Mesendoderm (in vitro differentiated cells): ENCODE data around the gene CMTM7.

Experiments used
- DNase-seq: peaks from one replicate; pipeline ENCODE4 v3.0.0; 2013
- H2AK5ac ChIP-seq: 2 replicates; pipeline ENCODE4 v1.6.1; 2013; ENCODE audit warnings: low read length, inconsistent platforms
- H2BK120ac ChIP-seq: 2 replicates; pipeline ENCODE4 v1.6.1; 2013; ENCODE audit warnings: low read depth, mild to moderate bottlenecking, low read length, moderate library complexity, mixed read lengths
- H2BK15ac ChIP-seq: replicated peaks from 2 replicates; pipeline ENCODE4 v1.6.1; 2013; ENCODE audit warnings: low read depth, mild to moderate bottlenecking, moderate library complexity
- H2BK5ac ChIP-seq: 2 replicates; pipeline ENCODE4 v1.6.1; 2013; ENCODE audit warnings: low read length, inconsistent platforms
- H3K18ac ChIP-seq: 2 replicates; pipeline ENCODE4 v1.6.1; 2013; ENCODE audit warnings: mild to moderate bottlenecking, low read length, mixed read lengths
- H3K23ac ChIP-seq: one replicate; pipeline ENCODE4 v1.6.1; 2013; ENCODE audit warnings: low read length
- H3K27ac ChIP-seq: 2 replicates; pipeline ENCODE4 v1.5.1; 2013; ENCODE audit warnings: low read depth, mild to moderate bottlenecking, inconsistent platforms, low read length, moderate library complexity
- H3K27me3 ChIP-seq: 2 replicates; pipeline ENCODE4 v1.6.1; 2013; ENCODE audit warnings: low read length, control low read depth, mild to moderate bottlenecking, inconsistent platforms; ENCODE audit not compliant: insufficient read depth, poor library complexity
- H3K36me3 ChIP-seq: 2 replicates; pipeline ENCODE4 v1.6.1; 2013; ENCODE audit warnings: low read length, inconsistent platforms; ENCODE audit not compliant: control insufficient read depth, insufficient read depth
- H3K4ac ChIP-seq: one replicate; pipeline ENCODE4 v1.6.1; 2013; ENCODE audit warnings: low read depth, mild to moderate bottlenecking, low read length, moderate library complexity
- H3K4me1 ChIP-seq: 2 replicates; pipeline ENCODE4 v1.6.1; 2013; ENCODE audit warnings: low read depth, low read length, inconsistent platforms; ENCODE audit not compliant: control insufficient read depth
- H3K4me2 ChIP-seq: 2 replicates; pipeline ENCODE4 v1.6.1; 2013; ENCODE audit warnings: low read length
- H3K4me3 ChIP-seq: 2 replicates; pipeline ENCODE4 v1.5.1; 2013; ENCODE audit warnings: mild to moderate bottlenecking, low read length
- H3K56ac ChIP-seq: one replicate; pipeline ENCODE4 v1.6.1; 2013; ENCODE audit warnings: low read length
- H3K79me1 ChIP-seq: 2 replicates; pipeline ENCODE4 v1.6.1; 2013; ENCODE audit warnings: low read length, inconsistent platforms
- H3K79me2 ChIP-seq: 2 replicates; pipeline ENCODE4 v1.6.1; 2013; ENCODE audit warnings: mild to moderate bottlenecking, low read length; ENCODE audit not compliant: control insufficient read depth, insufficient read depth
- H3K9ac ChIP-seq: 2 replicates; pipeline ENCODE4 v1.6.1; 2013; ENCODE audit warnings: low read length, inconsistent platforms
- H4K5ac ChIP-seq: one replicate; pipeline ENCODE4 v1.6.1; 2013; ENCODE audit warnings: low read length
- H4K8ac ChIP-seq: one replicate; pipeline ENCODE4 v1.6.1; 2013; ENCODE audit warnings: low read depth, mild to moderate bottlenecking, control low read depth, low read length, moderate library complexity
- WGBS: extraction: QIAGEN DNeasy Blood & Tissue Kit; methylation state at CpG from one replicate; pipeline ENCODE4 v1.1.7; 2013; ENCODE audit warnings: low lambda C conversion rate, missing lambda C conversion rate; ENCODE audit not compliant: insufficient coverage; ENCODE audit errors: extremely low coverage; 5-methylcytosine and 5-hydroxymethylcytosine counted together

Gene CMTM7

DNA sequence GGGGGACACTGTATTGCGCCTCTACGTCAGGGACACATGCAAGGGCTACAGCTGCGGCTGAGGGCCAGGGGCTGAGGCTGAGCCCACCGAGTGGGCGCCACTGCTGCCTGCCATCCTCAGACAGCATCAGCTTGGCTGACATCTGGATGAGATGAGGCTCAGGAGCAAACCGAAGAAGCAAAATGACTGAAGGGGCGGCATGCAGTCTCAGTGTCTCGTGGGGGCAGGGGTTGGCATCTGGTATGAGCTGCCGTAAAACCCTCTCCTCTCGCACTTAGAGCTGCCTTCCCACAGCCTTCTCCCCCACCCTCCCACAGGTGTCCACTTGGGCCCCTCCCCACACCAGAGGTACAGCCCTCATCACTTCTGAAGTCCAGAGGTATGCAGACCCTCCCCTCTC lies 24.2 kb upstream of the CMTM7 start:
- no peak overlapping the region for H3K4ac ChIP-seq
- no peak overlapping the region for H4K8ac ChIP-seq
- H3K27ac ChIP-seq, result no peak overlapping the region
- no peaks in the 10 kb centered on the region for H3K79me1 ChIP-seq
- H4K5ac ChIP-seq, result no peak overlapping the region
- no peak overlapping the region for H3K23ac ChIP-seq
- no peak overlapping the region for H2BK120ac ChIP-seq
- no peak overlapping the region for H3K4me3 ChIP-seq
- no peak overlapping the region for H3K9ac ChIP-seq
- WGBS, result no CpG with 5 or more reads among the region's 10 CpGs
- no peak overlapping the region for H3K18ac ChIP-seq
- no peak overlapping the region for H3K56ac ChIP-seq
- no peak overlapping the region for H2BK5ac ChIP-seq
- peaks cover 2% of the 10 kb centered on the region for H3K4me1 ChIP-seq
- no peak overlapping the region for H3K4me2 ChIP-seq
- no peaks in the 10 kb centered on the region for H3K79me2 ChIP-seq
- no peak overlapping the region for H2BK15ac ChIP-seq
- DNase-seq, result no peak
- no peak overlapping the region for H2AK5ac ChIP-seq
- no peaks in the 10 kb centered on the region for H3K36me3 ChIP-seq
- no peaks in the 10 kb centered on the region for H3K27me3 ChIP-seq

DNA sequence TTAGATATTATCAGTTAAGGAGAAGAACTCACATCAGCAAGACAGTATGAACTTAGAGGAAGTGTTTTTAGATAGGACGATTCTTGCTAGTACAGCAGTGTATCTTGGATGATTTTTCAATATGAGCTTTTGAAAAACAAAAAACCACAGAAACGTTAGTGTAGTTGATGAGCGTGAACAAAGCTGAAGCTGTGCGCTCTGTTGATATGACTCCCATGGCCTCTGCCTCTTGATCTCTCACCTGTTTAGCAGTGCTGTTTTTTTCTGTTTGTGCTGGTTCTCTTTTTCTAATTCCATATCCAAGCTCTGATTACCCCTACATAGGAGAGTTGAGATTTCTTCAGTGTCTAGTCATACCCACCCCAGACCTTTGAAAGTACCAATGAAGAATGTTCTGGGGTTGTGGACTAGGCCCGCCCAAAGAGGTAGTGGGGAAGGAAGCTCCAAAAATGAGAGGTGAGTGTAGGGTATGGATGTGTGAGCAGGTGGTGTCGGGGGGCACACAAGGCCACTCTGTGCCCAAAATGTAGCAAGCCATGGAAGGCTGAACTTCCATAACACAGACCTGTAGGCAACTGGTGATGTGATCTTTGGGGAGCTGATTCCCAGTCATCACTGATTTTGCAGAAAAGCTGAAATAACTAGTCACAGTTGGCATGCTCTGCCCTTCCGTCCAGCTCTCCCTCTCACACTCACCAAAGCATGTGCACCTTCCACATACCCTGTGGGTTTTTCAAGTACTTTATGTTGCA lies 20.0 kb upstream of the CMTM7 start:
- no peak overlapping the region for H3K9ac ChIP-seq
- H3K79me1 ChIP-seq, result no peaks in the 10 kb centered on the region
- no peaks in the 10 kb centered on the region for H3K79me2 ChIP-seq
- DNase-seq, result no peak
- no peak overlapping the region for H4K5ac ChIP-seq
- no peak overlapping the region for H4K8ac ChIP-seq
- H3K56ac ChIP-seq, result no peak overlapping the region
- H3K27ac ChIP-seq, result no peak overlapping the region
- H3K4me1 ChIP-seq, result no peaks in the 10 kb centered on the region
- H3K4ac ChIP-seq, result no peak overlapping the region
- H3K4me3 ChIP-seq, result no peak overlapping the region
- no peaks in the 10 kb centered on the region for H3K36me3 ChIP-seq
- H3K27me3 ChIP-seq, result no peaks in the 10 kb centered on the region
- no peak overlapping the region for H2AK5ac ChIP-seq
- H3K23ac ChIP-seq, result no peak overlapping the region
- H3K18ac ChIP-seq, result no peak overlapping the region
- H2BK120ac ChIP-seq, result no peak overlapping the region
- H3K4me2 ChIP-seq, result no peak overlapping the region
- no peak overlapping the region for H2BK5ac ChIP-seq
- WGBS, result no CpG with 5 or more reads among the region's 7 CpGs
- no peak overlapping the region for H2BK15ac ChIP-seq

DNA sequence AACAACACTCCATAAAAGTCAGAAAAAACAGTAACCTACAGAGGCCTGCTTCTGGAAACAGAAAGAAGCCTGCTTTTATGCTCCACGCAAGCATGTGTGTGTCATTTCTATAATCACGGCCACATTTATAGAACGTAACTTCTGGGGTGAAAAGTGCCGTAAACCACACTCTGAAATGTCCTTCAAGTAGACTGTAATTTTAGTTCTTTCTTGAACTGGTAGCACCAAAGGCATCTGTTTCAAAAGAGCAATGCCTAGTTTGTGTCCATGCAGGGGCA lies 19.5 kb upstream of the CMTM7 start:
- H3K9ac ChIP-seq, result no peak overlapping the region
- H3K4ac ChIP-seq, result no peak overlapping the region
- H3K18ac ChIP-seq, result no peak overlapping the region
- H3K4me1 ChIP-seq, result no peaks in the 10 kb centered on the region
- no CpG with 5 or more reads among the region's 4 CpGs for WGBS
- H3K4me2 ChIP-seq, result no peak overlapping the region
- H3K23ac ChIP-seq, result no peak overlapping the region
- no peak overlapping the region for H2BK15ac ChIP-seq
- H3K79me2 ChIP-seq, result no peaks in the 10 kb centered on the region
- H3K27me3 ChIP-seq, result no peaks in the 10 kb centered on the region
- H2BK5ac ChIP-seq, result no peak overlapping the region
- no peak overlapping the region for H3K27ac ChIP-seq
- no peaks in the 10 kb centered on the region for H3K79me1 ChIP-seq
- H4K5ac ChIP-seq, result no peak overlapping the region
- no peak overlapping the region for H2AK5ac ChIP-seq
- H3K56ac ChIP-seq, result no peak overlapping the region
- DNase-seq, result no peak
- no peak overlapping the region for H2BK120ac ChIP-seq
- H3K4me3 ChIP-seq, result no peak overlapping the region
- H3K36me3 ChIP-seq, result no peaks in the 10 kb centered on the region
- no peak overlapping the region for H4K8ac ChIP-seq

- Histone ChIP-seq H3K27ac (no peak overlapping the region), H3K27me3 (no peaks in the 10 kb centered on the region), H3K4me2 (no peak overlapping the region), H3K9ac (no peak overlapping the region), H3K4ac (no peak overlapping the region), H3K4me1 (no peaks in the 10 kb centered on the region), H3K4me3 (no peak overlapping the region), H2BK15ac (no peak overlapping the region), H2BK120ac (no peak overlapping the region), H4K5ac (no peak overlapping the region), H3K79me1 (no peaks in the 10 kb centered on the region), H4K8ac (no peak overlapping the region), H3K23ac (no peak overlapping the region), H3K56ac (no peak overlapping the region), H2AK5ac (no peak overlapping the region), H2BK5ac (no peak overlapping the region), H3K18ac (no peak overlapping the region), H3K36me3 (no peaks in the 10 kb centered on the region), H3K79me2 (no peaks in the 10 kb centered on the region)
- 100% methylated on average over 1 of the region's 5 CpGs for WGBS
- DNase-seq, result no peak
Measured at GRCh38 chr3:32373276-32373675, 18.4 kb upstream of the CMTM7 start.

GRCh38 chr3:32373844-32374243 lies 17.8 kb upstream of the CMTM7 start:
- Histone ChIP-seq H2BK15ac (no peak overlapping the region), H3K79me1 (no peaks in the 10 kb centered on the region), H2BK120ac (no peak overlapping the region), H3K23ac (no peak overlapping the region), H3K4me2 (no peak overlapping the region), H4K5ac (no peak overlapping the region), H2BK5ac (no peak overlapping the region), H3K18ac (no peak overlapping the region), H3K79me2 (no peaks in the 10 kb centered on the region), H3K27me3 (no peaks in the 10 kb centered on the region), H3K9ac (no peak overlapping the region), H3K27ac (no peak overlapping the region), H3K4me1 (no peaks in the 10 kb centered on the region), H3K4ac (no peak overlapping the region), H3K4me3 (no peak overlapping the region), H3K56ac (no peak overlapping the region), H3K36me3 (no peaks in the 10 kb centered on the region), H4K8ac (no peak overlapping the region), H2AK5ac (no peak overlapping the region)
- WGBS, result no CpG with 5 or more reads among the region's 5 CpGs
- DNase-seq, result no peak
